GM19025 (cell line): ENCODE data around the gene PLA2G4D.
A peak's percentile ranks its signal among the peaks of the same experiment; 100 is the strongest.

Experiments used
- ATAC-seq: cut with Tn5 transposase; IDR thresholded peaks from one replicate; pipeline ENCODE4 v1.9.1; 2021; ENCODE audit warnings: mild to moderate bottlenecking, low read depth, moderate library complexity; ENCODE audit not compliant: unreplicated experiment

Gene PLA2G4D

GRCh38 chr15:42057799-42058646, 36.3 kb downstream of the PLA2G4D start:
- ATAC-seq = no peak

DNA sequence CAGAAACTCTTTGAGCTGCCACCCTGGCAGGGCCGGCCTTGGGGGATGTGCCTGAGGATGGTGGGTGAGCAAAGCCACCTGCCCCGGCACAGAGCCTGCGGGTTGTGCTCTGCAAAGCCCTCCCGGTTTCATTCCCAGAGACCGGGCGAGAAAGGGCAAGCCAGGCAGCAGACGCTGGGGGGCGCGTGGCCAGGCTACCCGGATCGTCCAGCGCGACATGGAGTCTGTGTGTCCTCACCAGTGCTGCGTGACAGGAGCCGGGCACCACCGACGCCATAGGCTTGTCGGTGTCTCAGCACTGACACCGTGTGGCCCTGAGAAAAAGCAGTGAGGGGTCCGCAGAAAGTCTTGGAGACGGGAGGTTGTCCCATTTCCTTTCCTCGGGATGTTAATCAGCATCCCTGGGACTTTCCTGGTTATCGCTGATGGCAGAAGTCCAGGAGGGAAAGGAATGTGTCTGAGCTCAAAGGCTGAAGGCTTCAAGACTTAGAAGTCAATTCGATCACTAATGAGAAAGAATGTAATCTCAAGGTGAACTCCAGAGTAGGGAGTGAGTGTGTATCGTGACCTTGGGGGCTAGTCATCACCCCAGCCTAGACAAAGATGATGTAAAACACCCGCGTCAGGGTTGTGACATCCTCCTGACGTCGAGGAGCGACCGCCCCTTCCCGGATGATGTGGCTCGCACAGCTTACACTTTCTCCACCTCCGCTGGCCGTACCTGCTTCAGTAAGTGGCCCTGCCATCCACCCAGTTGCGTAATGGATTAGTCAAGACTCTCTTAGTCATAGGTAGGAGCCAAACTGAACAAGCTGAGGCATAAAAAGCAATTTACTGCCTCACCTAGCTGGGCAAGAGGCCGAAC, 37.2 kb downstream of the PLA2G4D start:
- ATAC-seq = peak; percentile 61

GRCh38 chr15:42053914-42054313, 40.4 kb downstream of the PLA2G4D start:
- ATAC-seq = no peak

- ATAC-seq = no peak
Observed at GRCh38 chr15:42053010-42053409, 41.4 kb downstream of the PLA2G4D start.

GRCh38 chr15:42050484-42051255, 43.7 kb downstream of the PLA2G4D start:
- no peak for ATAC-seq

DNA sequence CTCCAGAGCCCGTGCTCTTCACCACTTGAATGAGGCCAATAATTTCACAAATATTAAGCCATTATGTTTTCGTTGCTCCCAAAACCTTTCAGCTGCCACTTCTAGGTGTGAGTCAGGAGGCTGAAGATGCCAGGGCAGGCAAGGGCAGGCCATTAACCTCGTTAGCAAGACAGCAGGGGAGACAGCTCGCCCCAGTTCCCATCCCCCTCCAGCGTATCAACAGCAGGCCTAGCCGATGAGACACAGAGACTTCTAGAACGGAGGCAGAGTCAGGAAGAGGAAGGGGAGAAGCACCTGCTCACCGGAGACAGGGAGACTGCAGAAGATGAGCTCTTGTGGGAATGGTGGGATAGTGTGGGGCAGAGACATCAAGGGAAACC, 45.6 kb downstream of the PLA2G4D start:
- no peak for ATAC-seq

DNA sequence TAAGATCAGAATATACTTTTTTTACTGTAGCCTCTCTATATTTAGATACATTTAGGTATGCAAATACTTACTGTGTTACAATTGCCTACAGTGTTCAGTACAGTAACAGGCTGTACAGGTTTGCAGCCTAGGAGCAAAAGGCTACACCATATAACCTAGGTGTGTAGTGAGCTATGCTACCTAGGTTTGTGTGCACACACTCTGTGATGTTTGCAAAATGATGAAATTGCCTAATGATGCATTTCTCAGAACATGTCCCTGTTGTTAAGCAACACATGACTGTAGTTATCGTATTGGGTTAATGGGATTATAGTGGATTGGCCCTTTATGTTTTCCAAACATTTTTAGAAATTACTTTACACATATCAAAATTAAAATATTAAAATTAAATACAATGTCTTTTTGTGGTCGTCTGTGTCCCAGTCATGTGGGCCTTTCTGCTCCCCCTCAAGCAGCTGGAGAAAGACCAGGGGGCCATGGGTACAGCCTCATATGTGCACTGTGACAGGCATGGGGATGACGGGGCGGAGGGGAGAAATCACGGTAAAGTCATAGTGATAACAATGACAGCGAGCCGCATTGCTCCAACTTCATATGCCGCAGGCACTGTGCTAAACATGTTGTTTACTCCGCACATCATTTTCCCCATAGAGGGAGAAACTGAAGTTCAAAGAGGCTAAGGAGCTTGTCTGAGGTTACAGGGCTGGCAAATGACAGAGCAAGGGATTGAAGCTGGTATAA, 46.1 kb downstream of the PLA2G4D start:
- no peak for ATAC-seq

GRCh38 chr15:42046597-42046996, 47.8 kb downstream of the PLA2G4D start:
- no peak for ATAC-seq

DNA sequence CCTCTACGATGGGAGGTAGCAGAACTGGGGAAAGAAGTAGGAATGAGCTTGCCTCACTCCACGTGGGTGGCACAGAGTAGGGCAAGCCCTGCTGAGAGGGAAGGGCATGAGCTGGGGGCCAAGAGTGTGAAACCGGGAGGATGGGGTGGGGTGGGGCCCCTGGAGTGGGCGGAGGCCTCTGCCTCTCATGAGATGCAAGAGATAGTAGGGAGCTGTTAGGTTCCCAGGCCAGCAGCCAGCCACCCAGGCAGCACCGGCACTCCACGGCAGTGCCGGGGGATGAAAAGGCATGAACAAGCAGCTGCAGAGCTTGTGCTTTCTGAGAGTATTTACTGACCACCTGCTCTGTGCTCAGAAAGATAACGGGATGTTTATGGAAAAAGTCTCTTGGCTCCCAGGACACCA, 49.1 kb downstream of the PLA2G4D start:
- ATAC-seq = no peak

DNA sequence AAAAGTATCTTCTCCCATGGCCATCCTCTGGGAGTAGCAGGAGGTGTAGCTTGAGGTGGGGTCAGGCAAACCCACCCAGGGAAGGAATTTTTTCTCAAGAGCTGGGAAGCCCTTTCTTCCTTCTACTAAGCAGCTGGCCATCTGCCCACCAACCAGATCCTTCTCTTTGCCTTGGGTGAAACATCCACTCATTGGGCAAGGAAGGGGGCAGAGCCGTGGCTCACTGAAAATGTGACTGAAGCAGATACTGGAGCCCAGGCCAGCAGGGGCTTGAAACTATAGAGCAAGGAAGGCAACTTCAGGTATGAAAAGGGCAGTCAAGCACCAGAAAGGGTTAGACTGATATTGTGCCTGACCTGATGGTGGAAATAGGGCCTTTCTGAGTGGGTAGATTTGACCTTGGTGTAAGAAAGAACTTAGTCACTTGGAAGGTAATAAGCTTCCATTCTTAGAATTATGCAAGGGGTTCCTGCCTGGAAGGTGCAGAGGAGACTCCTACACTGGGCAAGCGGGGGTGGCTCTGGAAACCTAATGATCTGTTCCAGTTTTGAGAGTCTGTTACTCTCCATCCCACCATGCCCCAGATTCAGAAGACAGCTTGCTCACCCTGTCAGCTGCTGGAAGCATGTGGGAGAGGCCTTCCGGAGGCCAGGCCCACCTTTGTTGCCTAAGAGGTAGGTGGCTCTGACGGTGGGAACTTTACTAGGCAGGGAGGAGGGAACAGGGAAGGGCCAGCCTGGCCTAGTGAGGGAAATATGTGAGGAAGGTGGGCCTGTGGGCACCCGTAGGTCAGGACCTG, 51.6 kb downstream of the PLA2G4D start:
- ATAC-seq = no peak

DNA sequence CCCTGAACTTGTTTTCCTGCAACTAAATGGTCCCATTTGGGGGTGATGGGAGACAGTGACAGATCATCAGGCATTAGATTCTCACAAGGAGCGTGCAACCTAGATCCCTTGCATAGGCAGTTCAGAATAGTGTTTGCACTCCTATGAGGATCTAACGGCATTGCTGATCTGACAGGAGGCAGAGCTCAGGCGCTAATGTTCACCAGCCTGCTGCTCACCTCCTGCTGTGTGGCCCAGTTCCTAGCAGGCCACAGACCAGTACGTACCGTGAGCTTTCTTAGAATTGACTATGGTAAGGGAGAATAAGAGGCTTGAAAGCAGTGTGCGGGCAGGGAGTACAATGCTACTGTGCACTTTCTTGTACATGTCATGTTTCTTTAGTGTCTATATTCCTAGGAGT, 56.0 kb downstream of the PLA2G4D start:
- no peak for ATAC-seq

DNA sequence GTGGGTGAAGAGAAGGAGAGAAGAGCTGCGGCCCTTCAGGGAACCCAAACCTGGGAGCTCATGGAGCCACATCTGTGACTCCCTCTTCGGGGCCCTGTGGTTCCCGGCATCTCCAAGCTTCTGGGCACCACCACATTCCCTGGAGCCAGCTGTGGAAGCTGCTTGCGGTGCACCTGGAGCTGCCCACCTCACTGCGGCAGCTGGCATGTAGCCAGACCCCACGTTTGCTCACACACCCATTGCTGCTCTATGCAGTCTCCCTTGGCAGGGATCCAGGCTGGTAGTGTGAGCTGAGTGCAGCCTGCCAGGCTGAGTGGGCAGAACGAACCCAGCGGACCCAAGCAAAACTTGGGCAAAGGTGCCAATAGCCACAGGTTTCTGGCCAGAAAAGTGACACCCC, 56.7 kb downstream of the PLA2G4D start:
- no peak for ATAC-seq

- no peak for ATAC-seq
Observed at GRCh38 chr15:42036966-42037365, 57.4 kb downstream of the PLA2G4D start.

- no peak for ATAC-seq
Observed at GRCh38 chr15:42036112-42036905, 58.1 kb downstream of the PLA2G4D start.

DNA sequence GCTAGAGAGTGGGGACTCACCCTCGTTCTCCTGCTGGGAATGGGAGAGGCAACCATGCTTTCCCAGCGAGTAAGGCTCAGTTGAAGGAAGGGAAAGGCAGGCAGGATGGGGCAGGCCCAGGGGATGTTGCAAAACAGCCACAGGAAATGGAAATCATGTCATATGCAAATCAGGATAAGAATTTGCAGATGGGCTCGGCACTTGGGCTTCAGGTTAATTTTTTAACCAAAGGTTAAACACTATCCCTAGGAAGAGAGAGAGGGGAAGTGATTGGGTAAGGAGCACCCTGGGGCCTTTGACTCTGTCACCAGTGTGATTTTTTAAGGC, 59.0 kb downstream of the PLA2G4D start:
- ATAC-seq = peak; percentile 67

GRCh38 chr15:42034628-42035434, 59.5 kb downstream of the PLA2G4D start:
- peak; percentile 7 for ATAC-seq

DNA sequence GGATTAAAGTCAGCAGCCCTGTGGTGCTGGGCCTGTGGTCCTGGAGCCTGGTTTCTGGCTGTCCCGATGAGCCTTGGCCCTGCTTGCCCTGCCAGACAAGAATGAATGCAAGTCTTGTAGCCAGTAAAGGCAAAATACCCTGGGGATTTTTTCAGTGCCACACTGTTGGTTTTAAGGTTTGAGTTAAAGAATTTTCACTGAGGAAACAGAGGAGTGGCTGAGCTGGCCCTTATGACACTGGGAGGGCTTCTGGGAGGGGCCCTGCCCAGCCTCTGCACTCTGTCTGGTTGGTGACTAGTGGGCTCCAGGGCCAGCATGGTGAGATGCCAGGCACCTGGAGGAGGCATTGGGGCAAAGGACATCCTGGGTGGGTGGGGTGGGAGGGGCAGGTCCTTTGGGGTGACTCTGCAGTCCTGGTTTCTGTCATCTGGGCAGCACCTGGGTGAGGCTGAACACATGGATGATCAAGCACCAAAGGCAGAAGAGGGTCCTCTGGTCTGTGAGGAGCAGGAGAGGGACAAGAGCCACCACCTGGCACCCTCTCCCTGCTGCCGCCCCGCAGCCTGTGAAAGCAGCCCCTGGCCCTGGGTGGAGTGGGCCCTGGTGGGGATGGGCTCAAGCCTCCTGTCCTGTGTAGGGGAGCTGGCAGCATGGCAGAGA, 61.0 kb downstream of the PLA2G4D start:
- ATAC-seq = peak; percentile 46
